ENCODE results near the gene DCP1B.

Gene DCP1B

GRCh38 chr12:1934068-1934467 lies 70.2 kb downstream of the DCP1B start:
- no peak for DNase-seq

- peak; percentile 36 for DNase-seq
Observed at GRCh38 chr12:1933342-1934051, 70.8 kb downstream of the DCP1B start.

DNA sequence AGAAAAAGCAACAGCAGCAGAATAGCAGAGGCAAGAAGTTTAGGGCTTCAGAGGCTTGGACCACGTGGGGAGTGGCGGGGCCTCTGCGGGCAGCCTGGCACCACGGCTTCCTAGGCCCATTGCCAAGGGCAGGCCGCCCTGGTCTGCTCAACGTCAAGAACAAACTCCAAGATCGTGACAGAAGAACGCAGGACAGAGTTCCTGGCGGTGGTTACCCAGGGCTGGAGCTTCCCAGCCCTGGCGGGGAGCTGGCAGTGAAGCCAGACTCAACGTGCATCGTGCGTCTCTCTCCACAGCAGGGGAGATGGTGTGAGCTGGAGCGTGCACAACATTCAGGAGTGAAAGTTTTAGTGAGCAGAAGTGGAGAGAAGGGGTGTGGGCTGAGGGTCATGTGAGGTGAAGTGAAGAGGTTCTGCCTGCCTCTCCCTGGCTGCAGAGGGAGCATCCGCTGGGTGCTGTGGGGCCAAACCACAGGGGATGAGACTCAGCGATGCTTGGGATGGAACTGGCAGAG lies 71.9 kb downstream of the DCP1B start:
- no peak for DNase-seq

GRCh38 chr12:1931642-1932041 lies 72.6 kb downstream of the DCP1B start:
- DNase-seq, result no peak

- DNase-seq, result no peak
Observed at GRCh38 chr12:1930803-1931597, 73.3 kb downstream of the DCP1B start.

GRCh38 chr12:1929985-1930802 lies 74.1 kb downstream of the DCP1B start:
- DNase-seq, result no peak

- DNase-seq, result no peak
Observed at GRCh38 chr12:1929241-1929984, 74.8 kb downstream of the DCP1B start.

- no peak for DNase-seq
Observed at GRCh38 chr12:1928439-1929121, 75.7 kb downstream of the DCP1B start.

GRCh38 chr12:1927751-1928351 lies 76.4 kb downstream of the DCP1B start:
- DNase-seq, result no peak

DNA sequence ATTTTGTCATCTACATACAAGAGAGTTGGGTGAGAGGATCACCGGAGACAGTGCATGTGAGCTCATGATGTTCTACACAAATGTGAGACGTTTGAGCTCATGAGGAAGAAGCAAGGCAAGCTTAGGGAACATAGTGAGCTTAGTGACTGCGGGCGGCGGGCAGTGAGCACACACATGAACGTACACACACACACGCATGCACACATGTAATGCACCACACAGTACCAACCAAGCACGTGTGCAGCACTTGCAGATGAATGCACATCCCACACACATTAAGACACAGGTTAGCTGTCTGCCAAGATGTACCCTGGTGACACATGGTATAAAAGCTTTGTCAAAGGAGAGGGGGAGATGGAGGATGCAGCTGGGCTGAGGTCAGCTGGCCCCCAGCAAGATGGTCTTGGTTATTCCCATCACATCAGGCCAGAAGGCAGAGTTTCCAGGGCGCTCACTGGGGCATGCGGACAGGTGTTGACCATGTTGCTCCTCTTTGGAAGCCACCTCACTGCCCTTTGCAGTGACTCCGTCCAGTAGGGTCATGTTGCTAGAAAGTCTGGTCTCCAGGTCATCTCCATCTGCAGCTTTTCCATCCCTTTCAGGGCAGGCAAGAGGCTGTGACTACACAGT lies 77.1 kb downstream of the DCP1B start:
- no peak for DNase-seq

GRCh38 chr12:1926251-1926657 lies 78.0 kb downstream of the DCP1B start:
- no peak for DNase-seq

- no peak for DNase-seq
Observed at GRCh38 chr12:1925684-1926006, 78.6 kb downstream of the DCP1B start.

GRCh38 chr12:1924996-1925683 lies 79.1 kb downstream of the DCP1B start:
- no peak for DNase-seq

GRCh38 chr12:1922985-1923384 lies 81.3 kb downstream of the DCP1B start:
- no peak for DNase-seq

DNA sequence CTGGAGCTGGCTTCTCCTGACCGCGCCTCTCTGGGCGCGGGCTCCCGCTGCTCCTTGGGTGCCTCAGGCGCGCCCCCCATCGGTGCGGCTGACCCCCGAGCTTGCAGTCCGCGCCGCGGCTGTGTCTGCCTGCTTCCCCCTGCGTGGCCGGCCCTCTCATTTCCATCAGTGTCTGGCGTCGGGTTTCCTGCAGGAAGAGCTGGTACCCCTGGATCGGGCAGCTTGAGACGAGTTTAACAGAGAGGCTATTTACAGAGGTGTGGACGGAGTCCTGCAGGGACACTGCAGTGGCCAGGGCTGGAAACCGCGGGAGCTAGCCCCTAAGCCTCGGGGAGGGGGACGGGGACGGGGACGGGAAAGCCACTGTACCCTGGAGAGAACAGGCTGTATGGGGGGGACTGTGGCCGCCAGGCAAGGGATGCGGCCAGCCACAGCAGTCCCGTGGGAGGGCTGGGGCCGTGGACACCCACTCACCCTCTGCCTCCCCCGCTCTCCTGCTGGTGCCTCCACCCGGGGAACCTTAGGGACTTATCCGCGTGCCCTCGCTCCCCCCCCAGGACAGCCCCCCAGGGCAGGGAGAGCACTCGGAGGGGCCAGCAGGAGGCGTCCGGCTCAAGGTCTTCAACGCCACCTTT lies 82.1 kb downstream of the DCP1B start:
- no peak for DNase-seq

- DNase-seq, result no peak
Observed at GRCh38 chr12:1920971-1921370, 83.3 kb downstream of the DCP1B start.

DNA sequence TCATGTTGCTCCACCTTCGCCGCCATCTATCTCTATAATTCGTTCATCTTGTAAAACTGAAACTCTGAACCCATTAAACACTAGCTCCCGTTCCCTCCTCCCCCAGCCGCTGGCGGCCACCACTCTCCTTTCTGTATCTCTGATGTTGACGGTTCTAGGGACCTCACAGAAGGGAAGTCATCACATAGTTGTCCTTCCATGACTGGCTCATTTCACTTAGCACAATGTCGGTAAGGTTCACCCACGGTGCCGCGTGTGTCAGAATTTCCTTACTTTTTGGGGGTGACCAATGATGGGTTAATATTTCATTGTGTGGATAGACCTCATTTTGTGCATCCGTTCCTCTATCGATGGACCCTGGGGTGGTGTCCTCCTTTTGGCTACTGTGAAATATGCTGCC lies 83.8 kb downstream of the DCP1B start:
- no peak for DNase-seq

DNA sequence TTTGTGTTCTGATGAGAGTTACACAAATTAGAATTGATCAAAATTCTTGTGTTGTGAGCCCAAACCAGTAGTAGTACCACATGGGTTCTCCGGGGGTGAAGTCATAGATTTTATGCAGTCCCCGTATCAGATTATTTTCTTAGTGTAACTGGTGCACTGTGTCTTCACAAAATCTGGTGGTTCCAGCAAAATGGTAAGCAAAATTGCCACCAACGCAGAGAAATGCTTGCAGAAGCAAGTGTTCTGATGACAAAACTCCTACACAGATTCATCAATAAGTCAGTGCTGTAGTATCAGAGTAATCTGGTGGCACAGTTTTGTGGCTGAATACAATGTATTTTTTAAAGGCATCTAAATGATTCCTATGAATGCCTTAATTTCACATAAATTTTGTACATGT lies 84.5 kb downstream of the DCP1B start:
- no peak for DNase-seq

GRCh38 chr12:1919284-1919683 lies 85.0 kb downstream of the DCP1B start:
- no peak for DNase-seq

GRCh38 chr12:1918884-1919236 lies 85.4 kb downstream of the DCP1B start:
- no peak for DNase-seq
